Measurements from ENCODE around the gene TAX1BP1. TPM values are rescaled to one million over a fixed set of nuclear protein-coding genes. Genes with fewer than 3 reads are reported as not detected.

TAX1BP1 gene
- polyA plus RNA-seq, 1 donor from 2014 or later = 115 TPM

DNA sequence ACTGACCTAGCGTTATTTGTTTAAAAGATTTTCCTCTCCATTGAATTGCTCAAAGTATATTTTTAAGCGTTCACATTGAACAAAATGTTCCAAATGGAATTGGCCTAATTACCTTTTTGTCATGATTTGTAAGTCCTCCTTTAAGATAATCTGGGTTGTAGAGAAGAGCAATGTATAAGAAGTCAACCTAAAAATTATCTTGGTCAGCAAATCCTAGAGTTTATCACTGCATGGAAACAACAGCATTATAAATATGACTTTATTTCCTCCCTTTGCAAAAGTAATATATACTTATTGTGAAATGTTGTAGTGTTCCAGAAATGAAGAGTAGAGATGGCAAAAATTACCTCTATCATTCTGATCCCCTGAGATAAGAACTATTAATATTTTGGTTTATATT lies 59.2 kb downstream of the TAX1BP1 start:
- no peaks in the 10 kb centered on the region for H3K79me2 ChIP-seq (replicated peaks; ENCODE audit: insufficient read depth, low read length)
- no peak overlapping the region for H3K9ac ChIP-seq (ENCODE audit: low read length)
- H3K4me3 ChIP-seq (ENCODE audit: low read length) = no peak overlapping the region
- no peaks in the 10 kb centered on the region for H3K27me3 ChIP-seq (ENCODE audit: insufficient read depth, low read depth, low read length)
- no peak overlapping the region for H2AFZ ChIP-seq (ENCODE audit: low read depth, low read length)
- H3F3A ChIP-seq (ENCODE audit: insufficient read depth, low read length, poor library complexity, severe bottlenecking) = no peaks in the 10 kb centered on the region
- H4K20me1 ChIP-seq (ENCODE audit: insufficient read depth) = no peaks in the 10 kb centered on the region
- H3K27ac ChIP-seq (ENCODE audit: low read length) = no peak overlapping the region
- H3K9me2 ChIP-seq (ENCODE audit: insufficient read depth, low read length) = no peaks in the 10 kb centered on the region
- H3K9me3 ChIP-seq (ENCODE audit: low read length) = no peaks in the 10 kb centered on the region
- H3K36me3 ChIP-seq (ENCODE audit: insufficient read depth, low read length) = no peaks in the 10 kb centered on the region
- no peak overlapping the region for H3K4me2 ChIP-seq (ENCODE audit: low read length)
- TF ChIP-seq RAD21 (conservative IDR thresholded peaks at IDR 0.05) (no peak), EZH2 (IDR thresholded peaks at IDR 0.05; ENCODE audit: borderline replicate concordance, insufficient read depth, low read length, poor library complexity, severe bottlenecking) (no peak), TAF1 (IDR thresholded peaks at IDR 0.05; ENCODE audit: low read depth) (no peak), SMC3 (conservative IDR thresholded peaks at IDR 0.05; ENCODE audit: poor library complexity) (no peak), MXI1 (conservative IDR thresholded peaks at IDR 0.05; ENCODE audit: poor library complexity, severe bottlenecking) (no peak), EP300 (conservative IDR thresholded peaks at IDR 0.05; ENCODE audit: poor library complexity, severe bottlenecking) (no peak), POLR2AphosphoS5 (IDR thresholded peaks at IDR 0.05) (no peak)
- TF ChIP-seq, protein P1, sequence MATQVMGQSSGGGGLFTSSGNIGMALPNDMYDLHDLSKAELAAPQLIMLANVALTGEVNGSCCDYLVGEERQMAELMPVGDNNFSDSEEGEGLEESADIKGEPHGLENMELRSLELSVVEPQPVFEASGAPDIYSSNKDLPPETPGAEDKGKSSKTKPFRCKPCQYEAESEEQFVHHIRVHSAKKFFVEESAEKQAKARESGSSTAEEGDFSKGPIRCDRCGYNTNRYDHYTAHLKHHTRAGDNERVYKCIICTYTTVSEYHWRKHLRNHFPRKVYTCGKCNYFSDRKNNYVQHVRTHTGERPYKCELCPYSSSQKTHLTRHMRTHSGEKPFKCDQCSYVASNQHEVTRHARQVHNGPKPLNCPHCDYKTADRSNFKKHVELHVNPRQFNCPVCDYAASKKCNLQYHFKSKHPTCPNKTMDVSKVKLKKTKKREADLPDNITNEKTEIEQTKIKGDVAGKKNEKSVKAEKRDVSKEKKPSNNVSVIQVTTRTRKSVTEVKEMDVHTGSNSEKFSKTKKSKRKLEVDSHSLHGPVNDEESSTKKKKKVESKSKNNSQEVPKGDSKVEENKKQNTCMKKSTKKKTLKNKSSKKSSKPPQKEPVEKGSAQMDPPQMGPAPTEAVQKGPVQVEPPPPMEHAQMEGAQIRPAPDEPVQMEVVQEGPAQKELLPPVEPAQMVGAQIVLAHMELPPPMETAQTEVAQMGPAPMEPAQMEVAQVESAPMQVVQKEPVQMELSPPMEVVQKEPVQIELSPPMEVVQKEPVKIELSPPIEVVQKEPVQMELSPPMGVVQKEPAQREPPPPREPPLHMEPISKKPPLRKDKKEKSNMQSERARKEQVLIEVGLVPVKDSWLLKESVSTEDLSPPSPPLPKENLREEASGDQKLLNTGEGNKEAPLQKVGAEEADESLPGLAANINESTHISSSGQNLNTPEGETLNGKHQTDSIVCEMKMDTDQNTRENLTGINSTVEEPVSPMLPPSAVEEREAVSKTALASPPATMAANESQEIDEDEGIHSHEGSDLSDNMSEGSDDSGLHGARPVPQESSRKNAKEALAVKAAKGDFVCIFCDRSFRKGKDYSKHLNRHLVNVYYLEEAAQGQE (IDR thresholded peaks at IDR 0.05; ENCODE audit: borderline replicate concordance) = no peak
- TF ChIP-seq, protein P2, sequence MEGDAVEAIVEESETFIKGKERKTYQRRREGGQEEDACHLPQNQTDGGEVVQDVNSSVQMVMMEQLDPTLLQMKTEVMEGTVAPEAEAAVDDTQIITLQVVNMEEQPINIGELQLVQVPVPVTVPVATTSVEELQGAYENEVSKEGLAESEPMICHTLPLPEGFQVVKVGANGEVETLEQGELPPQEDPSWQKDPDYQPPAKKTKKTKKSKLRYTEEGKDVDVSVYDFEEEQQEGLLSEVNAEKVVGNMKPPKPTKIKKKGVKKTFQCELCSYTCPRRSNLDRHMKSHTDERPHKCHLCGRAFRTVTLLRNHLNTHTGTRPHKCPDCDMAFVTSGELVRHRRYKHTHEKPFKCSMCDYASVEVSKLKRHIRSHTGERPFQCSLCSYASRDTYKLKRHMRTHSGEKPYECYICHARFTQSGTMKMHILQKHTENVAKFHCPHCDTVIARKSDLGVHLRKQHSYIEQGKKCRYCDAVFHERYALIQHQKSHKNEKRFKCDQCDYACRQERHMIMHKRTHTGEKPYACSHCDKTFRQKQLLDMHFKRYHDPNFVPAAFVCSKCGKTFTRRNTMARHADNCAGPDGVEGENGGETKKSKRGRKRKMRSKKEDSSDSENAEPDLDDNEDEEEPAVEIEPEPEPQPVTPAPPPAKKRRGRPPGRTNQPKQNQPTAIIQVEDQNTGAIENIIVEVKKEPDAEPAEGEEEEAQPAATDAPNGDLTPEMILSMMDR (IDR thresholded peaks at IDR 0.05; ENCODE audit: poor library complexity, severe bottlenecking) = no peak

DNA sequence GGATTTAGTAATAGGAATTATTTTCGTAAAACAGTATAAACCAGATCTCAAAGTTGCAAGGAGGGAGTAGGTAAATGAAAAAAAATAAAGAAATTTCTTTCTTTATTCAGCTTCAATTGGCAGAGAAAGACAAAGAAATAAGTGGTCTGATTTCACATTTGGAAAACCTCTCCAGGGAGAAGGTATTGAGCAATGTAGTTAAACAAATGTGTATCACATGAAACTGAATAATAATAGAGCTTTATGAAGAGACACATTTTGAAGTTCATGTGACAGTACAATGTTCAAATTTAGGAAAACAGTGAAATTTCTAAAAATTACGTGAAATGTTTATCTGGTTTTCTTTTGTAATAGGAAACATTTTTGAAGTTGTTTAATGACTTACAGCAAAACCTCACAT lies 63.0 kb downstream of the TAX1BP1 start:
- H3K36me3 ChIP-seq (ENCODE audit: insufficient read depth, low read length) = no peaks in the 10 kb centered on the region
- H3K27ac ChIP-seq (ENCODE audit: low read length) = no peak overlapping the region
- TF ChIP-seq EZH2 (IDR thresholded peaks at IDR 0.05; ENCODE audit: borderline replicate concordance, insufficient read depth, low read length, poor library complexity, severe bottlenecking) (no peak), MXI1 (conservative IDR thresholded peaks at IDR 0.05; ENCODE audit: poor library complexity, severe bottlenecking) (no peak), TAF1 (IDR thresholded peaks at IDR 0.05; ENCODE audit: low read depth) (no peak), EP300 (conservative IDR thresholded peaks at IDR 0.05; ENCODE audit: poor library complexity, severe bottlenecking) (no peak), POLR2AphosphoS5 (IDR thresholded peaks at IDR 0.05) (no peak), RAD21 (conservative IDR thresholded peaks at IDR 0.05) (no peak), SMC3 (conservative IDR thresholded peaks at IDR 0.05; ENCODE audit: poor library complexity) (no peak)
- TF ChIP-seq, protein P1 (IDR thresholded peaks at IDR 0.05; ENCODE audit: borderline replicate concordance) = no peak
- TF ChIP-seq, protein P2 (IDR thresholded peaks at IDR 0.05; ENCODE audit: poor library complexity, severe bottlenecking) = no peak
- H3K27me3 ChIP-seq (ENCODE audit: insufficient read depth, low read depth, low read length) = no peaks in the 10 kb centered on the region
- no peaks in the 10 kb centered on the region for H3K9me2 ChIP-seq (ENCODE audit: insufficient read depth, low read length)
- no peaks in the 10 kb centered on the region for H3K9me3 ChIP-seq (ENCODE audit: low read length)
- H2AFZ ChIP-seq (ENCODE audit: low read depth, low read length) = no peak overlapping the region
- no peaks in the 10 kb centered on the region for H3K79me2 ChIP-seq (replicated peaks; ENCODE audit: insufficient read depth, low read length)
- no peaks in the 10 kb centered on the region for H3F3A ChIP-seq (ENCODE audit: insufficient read depth, low read length, poor library complexity, severe bottlenecking)
- no peak overlapping the region for H3K4me3 ChIP-seq (ENCODE audit: low read length)
- H3K4me2 ChIP-seq (ENCODE audit: low read length) = no peak overlapping the region
- H4K20me1 ChIP-seq (ENCODE audit: insufficient read depth) = no peaks in the 10 kb centered on the region
- H3K9ac ChIP-seq (ENCODE audit: low read length) = no peak overlapping the region
